SHP77 (cell line): Measurements from ENCODE around the gene SH3RF2.
"Not testable (repeated sequence)": the region's sequence is repeated elsewhere in the genome, so short reads cannot be mapped to it uniquely, and the experiment has no call there.

ENCODE experiments used
- DNase-seq, 2 experiments: peaks; one replicate each; lab custom pipeline; 2025; lab: John Stamatoyannopoulos, UW

The SH3RF2 gene

GRCh38 chr5:145951071-145951470, 14.7 kb downstream of the SH3RF2 start:
- DNase-seq, result no peak

GRCh38 chr5:145953202-145953601, 16.8 kb downstream of the SH3RF2 start:
- no peak for DNase-seq

- DNase-seq, result not testable (repeated sequence)
Observed at GRCh38 chr5:145954140-145954539, 17.8 kb downstream of the SH3RF2 start.

- DNase-seq, result no peak
Observed at GRCh38 chr5:145957388-145957787, 21.0 kb downstream of the SH3RF2 start.

GRCh38 chr5:145958436-145958835, 22.1 kb downstream of the SH3RF2 start:
- no peak for DNase-seq

- DNase-seq, result no peak
Observed at GRCh38 chr5:145960166-145960565, 23.8 kb downstream of the SH3RF2 start.

- DNase-seq, result no peak
Observed at GRCh38 chr5:145960848-145961600, 24.6 kb downstream of the SH3RF2 start.

GRCh38 chr5:145962001-145962400, 25.6 kb downstream of the SH3RF2 start:
- no peak for DNase-seq

GRCh38 chr5:145964008-145964407, 27.6 kb downstream of the SH3RF2 start:
- not testable (repeated sequence) for DNase-seq

- DNase-seq, result peak; percentile 6 to 36
Observed at GRCh38 chr5:145965804-145966203, 29.4 kb downstream of the SH3RF2 start.

- no peak for DNase-seq
Observed at GRCh38 chr5:145967296-145967695, 30.9 kb downstream of the SH3RF2 start.

GRCh38 chr5:145968970-145969713, 32.8 kb downstream of the SH3RF2 start:
- DNase-seq, result no peak

GRCh38 chr5:145969714-145970092, 33.3 kb downstream of the SH3RF2 start:
- DNase-seq, result no peak

- DNase-seq, result no peak
Observed at GRCh38 chr5:145971108-145971507, 34.7 kb downstream of the SH3RF2 start.

GRCh38 chr5:145971701-145972100, 35.3 kb downstream of the SH3RF2 start:
- no peak for DNase-seq

- no peak for DNase-seq
Observed at GRCh38 chr5:145975001-145975360, 38.6 kb downstream of the SH3RF2 start.

GRCh38 chr5:145975361-145976066, 39.1 kb downstream of the SH3RF2 start:
- DNase-seq, result peak; percentile 52 to 59

- no peak for DNase-seq
Observed at GRCh38 chr5:145976431-145977155, 40.2 kb downstream of the SH3RF2 start.

GRCh38 chr5:145978171-145978570, 41.8 kb downstream of the SH3RF2 start:
- no peak for DNase-seq

GRCh38 chr5:145978708-145979107, 42.3 kb downstream of the SH3RF2 start:
- no peak for DNase-seq

GRCh38 chr5:145979270-145980223, 43.2 kb downstream of the SH3RF2 start:
- no peak for DNase-seq
